ENCODE results near the gene PROKR2. TPM values are rescaled to one million over a fixed set of nuclear protein-coding genes. Genes with fewer than 3 reads are reported as not detected.

The PROKR2 gene
- total and polyA plus RNA-seq, 2 of the 8 experiments (the other 6 are each of a cell fraction or from before 2014, with no cell fraction given) = 3.3 to 7.7 TPM

GRCh38 chr20:5315807-5316187, 957 bp downstream of the PROKR2 start (continued):
- TF ChIP-seq CHD7 (IDR thresholded peaks at IDR 0.05; ENCODE audit: insufficient replicate concordance, low read length) (no peak), ASH2L (IDR thresholded peaks at IDR 0.05; ENCODE audit: low read length) (peak; percentile 68), RXRA (IDR thresholded peaks at IDR 0.05; ENCODE audit: insufficient read depth, low read depth, low read length) (no peak), KDM1A (IDR thresholded peaks at IDR 0.05; ENCODE audit: borderline replicate concordance, low read length) (no peak), CTBP2 (IDR thresholded peaks at IDR 0.05; ENCODE audit: borderline replicate concordance, insufficient read depth, insufficient read length, low read length) (peak; percentile 86), TEAD4 (IDR thresholded peaks at IDR 0.05; ENCODE audit: low read depth, low read length) (no peak), HDAC2 (IDR thresholded peaks at IDR 0.05; ENCODE audit: borderline replicate concordance in 1 of 2, low read depth in 2 of 2, low read length in 2 of 2) (no peak), EGR1 (IDR thresholded peaks at IDR 0.05; ENCODE audit: borderline replicate concordance, low read depth, low read length) (peak; percentile 61; the same call in 1 of the 2 replicates), RFX5 (IDR thresholded peaks at IDR 0.05; ENCODE audit: borderline replicate concordance, low read depth, low read length) (no peak), POLR2A (IDR thresholded peaks at IDR 0.05; ENCODE audit: control extremely low read depth in 1 of 2, low read depth in 2 of 2, low read length in 2 of 2) (no peak), PHF8 (conservative IDR thresholded peaks at IDR 0.05; ENCODE audit: low read depth, low read length) (no peak; the same call in 1 of the 2 replicates), SP4 (IDR thresholded peaks at IDR 0.05; ENCODE audit: low read length) (no peak)

Measured in H1 (cell line).